Left renal pelvis (tissue), 4 donors: ENCODE measurements around the gene ZNF582. TPM values are rescaled to one million over a fixed set of nuclear protein-coding genes. Genes with fewer than 3 reads are reported as not detected.
A peak's percentile ranks its signal among the peaks of the same experiment; 100 is the strongest.

Experiments used
- DNase-seq, 4 donors: peaks; one replicate each; pipeline ENCODE4 v3.0.0-alpha.2; 2013; ENCODE audit warnings: low read depth in 4 of 4, low spot score in 3 of 4
- polyA plus RNA-seq, 4 donors: library from polyadenylated mRNA; unstranded; fragments of 120-200 nt; gene quantifications; one replicate each; pipeline ENCODE4 v1.2.1, GENCODE V29; 2013; ENCODE audit not compliant: insufficient read length in 4 of 4

The ZNF582 gene
- 10 to 100 TPM in 2 of 4 donors, 1 to 10 TPM in 2; 6.8 to 13.7 (median 10.3) TPM for polyA plus RNA-seq

DNA sequence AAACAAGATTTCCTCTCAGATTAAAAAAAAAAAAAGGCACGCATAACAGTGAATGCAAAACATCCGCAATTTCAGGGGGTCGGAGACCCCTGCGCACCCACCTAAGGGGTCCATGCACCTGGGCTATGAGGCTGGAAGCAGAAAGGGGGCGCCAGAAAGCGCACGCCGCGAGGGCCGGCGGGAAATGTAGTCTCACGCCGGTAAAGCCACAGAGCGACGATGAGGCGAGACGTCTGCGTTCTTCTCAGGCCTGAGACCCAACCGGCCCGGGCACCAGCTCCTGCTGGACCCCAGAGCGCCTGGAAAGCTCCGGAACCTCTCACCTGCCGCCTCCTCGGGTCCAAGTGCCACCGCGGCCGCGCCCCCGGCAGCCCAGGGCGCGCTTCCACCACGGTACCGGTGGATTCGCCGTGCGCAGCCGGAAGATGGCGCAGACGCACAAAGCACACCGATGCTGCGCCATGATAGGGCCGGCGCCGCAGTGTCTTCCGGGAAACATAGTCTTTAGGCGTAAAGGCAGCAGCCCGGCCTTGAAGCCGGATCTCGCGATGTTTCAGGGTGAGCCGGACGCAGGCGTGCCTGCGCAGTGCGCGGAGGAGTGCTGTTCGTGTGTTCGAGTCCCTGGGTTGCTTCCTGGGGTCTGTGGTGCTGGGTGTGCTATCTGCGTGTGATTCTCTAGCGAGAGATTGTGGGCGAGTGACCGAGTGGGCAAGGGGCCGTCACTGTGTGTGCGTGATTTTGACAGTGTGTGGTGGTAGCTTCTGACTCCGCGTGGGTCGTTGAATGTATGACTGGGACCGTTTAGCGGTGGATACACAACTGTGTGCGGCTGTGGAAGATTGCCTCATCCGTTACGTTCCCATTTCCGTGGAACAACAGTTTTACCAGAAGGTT, at the start of gene ZNF582:
ZNF582 (minus strand) TSS at position 416 of the 894 bp plus-strand sequence. CDS start 1,782 bp downstream, outside the sequence.
- peak; percentile 90 to 95 (median 94) for DNase-seq

GRCh38 chr19:56441206-56441792, 48.0 kb upstream of the ZNF582 start:
- DNase-seq, result no peak

- DNase-seq, result no peak
Observed at GRCh38 chr19:56423985-56424353, 30.6 kb upstream of the ZNF582 start.

DNA sequence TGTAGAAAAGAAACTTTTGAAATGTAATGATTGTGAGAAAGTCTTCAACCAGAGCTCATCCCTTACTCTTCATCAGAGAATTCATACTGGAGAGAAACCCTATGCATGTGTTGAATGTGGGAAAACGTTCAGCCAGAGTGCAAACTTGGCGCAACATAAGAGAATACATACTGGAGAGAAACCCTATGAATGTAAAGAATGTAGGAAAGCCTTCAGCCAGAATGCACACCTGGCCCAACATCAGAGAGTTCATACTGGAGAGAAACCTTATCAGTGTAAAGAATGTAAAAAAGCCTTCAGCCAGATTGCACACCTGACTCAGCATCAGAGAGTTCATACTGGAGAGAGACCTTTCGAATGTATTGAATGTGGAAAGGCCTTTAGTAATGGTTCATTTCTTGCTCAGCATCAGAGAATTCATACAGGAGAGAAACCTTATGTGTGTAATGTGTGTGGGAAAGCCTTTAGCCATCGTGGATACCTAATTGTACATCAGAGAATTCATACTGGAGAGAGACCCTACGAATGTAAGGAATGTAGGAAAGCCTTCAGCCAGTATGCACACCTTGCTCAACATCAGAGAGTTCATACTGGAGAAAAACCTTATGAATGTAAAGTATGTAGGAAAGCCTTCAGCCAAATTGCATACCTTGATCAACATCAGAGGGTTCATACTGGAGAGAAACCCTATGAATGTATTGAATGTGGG, 30.1 kb upstream of the ZNF582 start:
- DNase-seq, result no peak

DNA sequence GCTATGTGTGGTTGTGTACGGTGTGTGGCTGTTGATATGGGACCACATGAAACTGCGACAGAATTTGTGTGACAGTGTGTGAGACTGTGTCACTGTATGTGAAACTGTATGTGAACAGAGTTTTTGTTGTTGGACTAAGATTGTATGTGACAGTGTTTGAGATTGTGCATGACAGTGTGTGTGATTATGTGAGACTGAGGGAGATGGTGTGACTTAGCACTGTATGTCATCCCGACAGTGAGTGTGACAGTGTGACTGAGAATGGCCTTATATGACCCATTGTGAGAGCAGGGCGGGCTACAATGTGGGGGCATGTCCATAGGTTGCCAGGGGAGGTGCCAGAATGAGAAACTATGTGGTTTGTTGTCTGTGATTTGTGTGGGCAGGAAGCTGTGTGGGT, 11.7 kb upstream of the ZNF582 start:
- no peak for DNase-seq

GRCh38 chr19:56404705-56405056, 11.3 kb upstream of the ZNF582 start:
- DNase-seq, result no peak

- peak; percentile 89 to 93 (median 92) for DNase-seq
Observed at GRCh38 chr19:56403764-56404704, 10.7 kb upstream of the ZNF582 start, which contains the start of gene ZNF583. Gene ZNF583, plus strand, starts transcription at chr19:56404332. Its CDS starts 2,783 bp downstream, at chr19:56407115.

DNA sequence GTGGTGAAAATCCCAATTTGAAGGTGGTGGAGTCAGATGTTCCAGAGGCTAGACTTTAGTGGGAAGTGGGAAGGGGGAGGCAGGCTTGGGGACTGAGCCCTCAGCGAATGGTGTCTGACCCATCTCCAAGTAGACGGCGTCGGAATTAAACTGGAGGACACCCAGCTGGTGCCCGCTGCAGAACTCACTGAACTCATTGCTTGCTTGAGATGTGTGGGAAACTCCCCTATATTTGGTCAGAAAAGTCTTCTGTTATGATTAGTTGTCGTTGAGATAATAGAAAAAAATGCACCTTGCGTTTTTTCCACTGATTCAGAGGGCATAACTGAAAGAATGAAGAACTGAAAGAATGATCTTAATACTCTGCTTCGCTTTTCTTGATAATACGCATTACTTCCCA, 9.9 kb upstream of the ZNF582 start:
- DNase-seq, result no peak

GRCh38 chr19:56400485-56400884, 7.2 kb upstream of the ZNF582 start:
- DNase-seq, result no peak

- DNase-seq, result no peak
Observed at GRCh38 chr19:56398809-56399208, 5.5 kb upstream of the ZNF582 start.

- DNase-seq, result no peak
Observed at GRCh38 chr19:56383826-56384605, 9.3 kb downstream of the ZNF582 start.

- no peak for DNase-seq
Observed at GRCh38 chr19:56377105-56377924, 16.0 kb downstream of the ZNF582 start.

- no peak for DNase-seq
Observed at GRCh38 chr19:56372281-56372680, 21.1 kb downstream of the ZNF582 start.

DNA sequence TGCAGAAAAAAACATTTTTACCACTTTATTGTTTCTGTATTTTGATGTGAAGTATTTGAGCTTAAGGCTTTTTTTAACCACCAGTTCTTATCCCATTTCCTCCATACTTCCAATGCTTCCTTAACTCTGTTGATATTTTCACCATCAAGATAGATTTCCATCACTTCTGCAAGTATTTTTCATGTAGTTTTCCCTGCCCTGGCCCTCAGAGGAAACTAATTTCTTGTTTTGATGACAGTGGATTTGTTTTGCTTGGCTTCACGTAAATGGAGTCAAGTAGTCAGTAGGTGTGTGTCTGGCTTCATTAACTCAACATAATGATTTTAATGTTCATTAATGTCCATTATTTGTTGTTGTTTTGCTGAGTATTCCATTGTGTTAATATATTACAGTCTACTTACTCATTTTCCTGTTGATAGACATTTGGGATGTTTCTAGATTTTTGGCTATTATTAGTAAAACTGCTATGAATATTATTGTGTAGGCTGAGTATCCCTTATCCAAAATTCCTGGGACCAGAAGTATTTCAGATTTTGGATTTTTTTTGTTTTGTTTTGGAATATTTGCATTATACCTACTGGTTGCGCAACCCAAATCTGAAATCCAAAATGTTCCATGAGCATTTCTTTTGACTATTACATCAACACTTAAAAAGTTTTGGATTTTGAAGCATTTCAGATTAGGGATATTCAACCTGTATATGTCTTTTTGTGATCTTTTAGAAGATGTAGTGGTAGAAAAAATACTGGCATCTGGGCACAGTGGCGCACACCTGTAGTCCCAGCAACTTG, 23.3 kb downstream of the ZNF582 start:
- DNase-seq, result no peak

DNA sequence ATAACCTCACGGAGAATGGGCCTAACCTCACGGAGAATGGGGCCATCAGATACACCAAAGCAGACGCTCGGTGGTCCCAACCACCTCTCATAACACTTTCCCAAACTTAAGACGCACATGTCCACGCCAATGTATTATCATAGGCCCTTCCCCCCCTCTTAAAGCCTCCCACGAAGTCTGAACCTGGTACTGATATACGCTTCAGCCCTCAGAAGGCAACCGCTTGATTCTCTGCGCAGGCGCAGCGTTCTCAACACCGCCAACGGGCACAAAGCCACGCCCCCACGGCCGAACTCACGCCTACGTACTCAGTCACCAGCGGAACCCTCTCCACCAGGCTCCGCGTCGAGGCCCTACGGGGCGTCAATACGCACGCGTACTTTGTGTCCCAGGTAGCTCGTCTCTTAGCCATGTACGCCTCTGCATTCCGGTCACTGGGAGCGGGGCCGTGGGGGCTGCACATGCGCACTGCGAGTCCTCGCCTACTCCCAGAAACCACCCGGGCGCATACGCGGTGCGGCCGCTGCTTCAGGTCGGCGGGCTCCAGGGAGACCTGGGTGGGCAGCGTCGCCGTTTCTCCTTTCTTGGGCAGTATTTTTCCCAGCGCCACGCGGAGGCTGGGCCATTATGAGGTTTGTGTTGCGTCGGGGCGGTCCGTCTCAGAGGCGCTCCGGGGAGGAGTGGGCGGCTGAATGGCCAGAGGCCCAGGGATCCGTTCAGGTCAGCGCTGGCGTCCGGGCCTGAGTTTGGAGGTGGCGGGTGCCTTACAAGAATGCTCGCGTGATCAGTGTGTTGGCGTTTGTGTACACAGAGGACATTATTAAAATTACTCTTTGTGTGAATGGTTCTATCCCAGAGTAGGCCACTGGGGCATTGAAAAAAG, 25.3 kb downstream of the ZNF582 start:
- peak; percentile 80 to 92 (median 86) for DNase-seq

DNA sequence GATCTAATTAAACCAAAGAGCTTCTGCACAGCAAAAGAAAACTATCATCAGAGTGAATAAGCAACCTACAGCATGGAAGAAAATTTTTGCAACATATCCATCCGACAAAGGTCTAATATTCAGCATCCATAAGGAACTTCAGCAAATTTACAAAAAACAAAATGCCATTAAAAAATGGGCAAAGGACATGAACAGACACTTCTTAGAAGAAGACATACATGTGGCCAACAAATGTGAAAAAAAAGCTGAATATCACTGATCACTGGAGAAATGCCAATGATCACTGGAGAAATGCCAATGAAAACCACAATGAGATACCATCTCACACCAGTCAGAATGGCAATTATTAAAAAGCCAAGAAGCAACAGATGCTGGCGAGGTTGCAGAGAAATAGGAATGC, 32.5 kb downstream of the ZNF582 start:
- DNase-seq, result no peak

DNA sequence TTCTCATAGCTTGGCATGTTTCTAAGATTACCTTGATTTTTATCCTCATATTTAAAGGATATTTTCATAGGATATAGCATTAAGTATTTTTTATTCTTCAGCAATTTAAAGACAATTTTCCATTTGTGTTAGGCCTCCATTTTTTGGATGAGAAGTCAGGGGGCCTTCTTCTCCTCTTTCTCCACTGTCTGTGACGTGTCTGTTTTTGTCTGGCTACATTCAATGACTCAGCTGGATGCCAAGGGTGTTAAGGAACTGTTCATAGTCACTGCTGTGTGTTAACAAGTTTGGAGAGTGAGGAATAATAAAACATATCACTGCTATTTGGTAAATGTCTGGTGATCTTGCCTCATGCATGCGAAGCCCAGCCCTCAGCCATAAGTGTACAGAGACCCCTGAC, 36.4 kb downstream of the ZNF582 start:
- no peak for DNase-seq
